Measurements from ENCODE around the gene FAM114A2.

FAM114A2 gene

DNA sequence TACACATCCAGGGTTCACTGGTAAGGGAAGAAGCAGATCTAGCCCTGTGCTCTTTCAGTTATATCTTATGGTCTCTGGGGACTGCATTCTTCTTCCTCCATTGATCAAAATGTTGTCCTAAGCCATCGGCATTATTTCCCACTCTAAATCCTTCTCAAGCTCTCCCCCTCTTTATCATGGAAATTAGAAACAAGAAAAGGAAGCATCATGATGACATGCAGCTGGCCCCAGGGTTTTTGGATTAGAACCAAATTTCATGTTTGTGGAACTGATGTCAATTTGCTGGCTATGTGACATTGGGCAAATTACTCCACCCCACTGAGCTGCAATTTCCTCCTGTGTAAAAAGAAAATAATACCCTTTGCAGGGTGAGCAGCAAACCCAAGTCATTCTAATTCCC, 39.6 kb upstream of the FAM114A2 start (continued):
- TF ChIP-seq, protein P1, sequence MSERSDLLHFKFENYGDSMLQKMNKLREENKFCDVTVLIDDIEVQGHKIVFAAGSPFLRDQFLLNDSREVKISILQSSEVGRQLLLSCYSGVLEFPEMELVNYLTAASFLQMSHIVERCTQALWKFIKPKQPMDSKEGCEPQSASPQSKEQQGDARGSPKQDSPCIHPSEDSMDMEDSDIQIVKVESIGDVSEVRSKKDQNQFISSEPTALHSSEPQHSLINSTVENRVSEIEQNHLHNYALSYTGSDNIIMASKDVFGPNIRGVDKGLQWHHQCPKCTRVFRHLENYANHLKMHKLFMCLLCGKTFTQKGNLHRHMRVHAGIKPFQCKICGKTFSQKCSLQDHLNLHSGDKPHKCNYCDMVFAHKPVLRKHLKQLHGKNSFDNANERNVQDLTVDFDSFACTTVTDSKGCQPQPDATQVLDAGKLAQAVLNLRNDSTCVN (tag by site-specific recombination; optimal IDR thresholded peaks at IDR 0.05): no peak
- peak; percentile 23; the same call in 1 of the 2 replicates for TF ChIP-seq OSR2 (tag by site-specific recombination; IDR thresholded peaks at IDR 0.05)
- TF ChIP-seq MZF1 (tag by site-specific recombination; IDR thresholded peaks at IDR 0.05; ENCODE audit: borderline replicate concordance): no peak
- TF ChIP-seq ZNF2 (tag by site-specific recombination; IDR thresholded peaks at IDR 0.05): no peak
- TF ChIP-seq ZNF184 (tag by site-specific recombination; IDR thresholded peaks at IDR 0.05): 0 out of 2 replicates have a peak, but pooled peaks have one; percentile 42
- TF ChIP-seq MEIS1 (CRISPR knock-in tag; IDR thresholded peaks at IDR 0.05; ENCODE audit: borderline replicate concordance): no peak
- peak; percentile 34; the same call in 1 of the 2 replicates for TF ChIP-seq ZNF629 (tag by site-specific recombination; IDR thresholded peaks at IDR 0.05)
- TF ChIP-seq, protein P2, sequence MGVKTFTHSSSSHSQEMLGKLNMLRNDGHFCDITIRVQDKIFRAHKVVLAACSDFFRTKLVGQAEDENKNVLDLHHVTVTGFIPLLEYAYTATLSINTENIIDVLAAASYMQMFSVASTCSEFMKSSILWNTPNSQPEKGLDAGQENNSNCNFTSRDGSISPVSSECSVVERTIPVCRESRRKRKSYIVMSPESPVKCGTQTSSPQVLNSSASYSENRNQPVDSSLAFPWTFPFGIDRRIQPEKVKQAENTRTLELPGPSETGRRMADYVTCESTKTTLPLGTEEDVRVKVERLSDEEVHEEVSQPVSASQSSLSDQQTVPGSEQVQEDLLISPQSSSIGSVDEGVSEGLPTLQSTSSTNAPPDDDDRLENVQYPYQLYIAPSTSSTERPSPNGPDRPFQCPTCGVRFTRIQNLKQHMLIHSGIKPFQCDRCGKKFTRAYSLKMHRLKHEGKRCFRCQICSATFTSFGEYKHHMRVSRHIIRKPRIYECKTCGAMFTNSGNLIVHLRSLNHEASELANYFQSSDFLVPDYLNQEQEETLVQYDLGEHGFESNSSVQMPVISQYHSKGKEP (tag by site-specific recombination; IDR thresholded peaks at IDR 0.05): peak; percentile 79
- no peak for TF ChIP-seq REPIN1 (tag by site-specific recombination; IDR thresholded peaks at IDR 0.05; ENCODE audit: low read depth)
- TF ChIP-seq ZNF529 (tag by site-specific recombination; IDR thresholded peaks at IDR 0.05; ENCODE audit: insufficient replicate concordance): no peak
- TF ChIP-seq SP7 (tag by site-specific recombination; IDR thresholded peaks at IDR 0.05): peak; percentile 69
- TF ChIP-seq ZNF660 (tag by site-specific recombination; IDR thresholded peaks at IDR 0.05): 0 out of 2 replicates have a peak, but pooled peaks have one; percentile 35
- TF ChIP-seq ZSCAN23 (tag by site-specific recombination; IDR thresholded peaks at IDR 0.05): no peak
- no peak for TF ChIP-seq ZNF530 (tag by site-specific recombination; IDR thresholded peaks at IDR 0.05; ENCODE audit: low read depth)
- TF ChIP-seq ZBTB7A (tag by site-specific recombination; IDR thresholded peaks at IDR 0.05; ENCODE audit: low read depth): no peak
- TF ChIP-seq OVOL3 (tag by site-specific recombination; IDR thresholded peaks at IDR 0.05): no peak
- TF ChIP-seq SP3 (tag by site-specific recombination; IDR thresholded peaks at IDR 0.05): no peak
- peak; percentile 58; the same call in 1 of the 2 replicates for TF ChIP-seq ZNF843 (tag by site-specific recombination; IDR thresholded peaks at IDR 0.05)
- no peak for TF ChIP-seq BCL11A (tag by site-specific recombination; IDR thresholded peaks at IDR 0.05; ENCODE audit: low read depth)
- TF ChIP-seq KLF8 (tag by site-specific recombination; IDR thresholded peaks at IDR 0.05): no peak
- TF ChIP-seq ZEB2 (tag by site-specific recombination; IDR thresholded peaks at IDR 0.05): peak; percentile 76
- TF ChIP-seq, protein P3, sequence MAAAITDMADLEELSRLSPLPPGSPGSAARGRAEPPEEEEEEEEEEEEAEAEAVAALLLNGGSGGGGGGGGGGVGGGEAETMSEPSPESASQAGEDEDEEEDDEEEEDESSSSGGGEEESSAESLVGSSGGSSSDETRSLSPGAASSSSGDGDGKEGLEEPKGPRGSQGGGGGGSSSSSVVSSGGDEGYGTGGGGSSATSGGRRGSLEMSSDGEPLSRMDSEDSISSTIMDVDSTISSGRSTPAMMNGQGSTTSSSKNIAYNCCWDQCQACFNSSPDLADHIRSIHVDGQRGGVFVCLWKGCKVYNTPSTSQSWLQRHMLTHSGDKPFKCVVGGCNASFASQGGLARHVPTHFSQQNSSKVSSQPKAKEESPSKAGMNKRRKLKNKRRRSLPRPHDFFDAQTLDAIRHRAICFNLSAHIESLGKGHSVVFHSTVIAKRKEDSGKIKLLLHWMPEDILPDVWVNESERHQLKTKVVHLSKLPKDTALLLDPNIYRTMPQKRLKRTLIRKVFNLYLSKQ (tag by site-specific recombination; IDR thresholded peaks at IDR 0.05; ENCODE audit: borderline replicate concordance): no peak
- no peak for TF ChIP-seq ZNF426 (tag by site-specific recombination; IDR thresholded peaks at IDR 0.05)
- peak; percentile 64 for TF ChIP-seq GLIS1 (tag by site-specific recombination; IDR thresholded peaks at IDR 0.05)

DNA sequence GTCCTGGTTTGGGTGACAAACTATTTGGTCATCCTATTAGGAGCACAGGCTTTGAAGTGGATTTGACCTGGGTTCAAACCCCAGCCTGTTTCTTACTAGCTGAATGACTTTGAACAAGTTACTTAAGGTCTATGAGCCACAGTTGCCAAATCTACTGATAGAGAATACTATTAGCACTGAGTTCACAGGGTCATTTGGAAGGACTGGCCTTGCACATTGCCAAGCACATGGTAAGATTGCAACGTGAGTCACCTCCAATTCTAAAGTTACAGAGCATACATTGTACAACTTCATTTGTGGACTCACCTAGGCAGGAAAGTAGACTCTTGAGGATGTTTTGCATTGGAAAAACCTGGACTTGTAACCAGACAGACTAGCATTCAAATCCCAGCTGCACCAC, 39.0 kb upstream of the FAM114A2 start:
- peaks cover 11% of the 10 kb centered on the region for H3K4me1 ChIP-seq (ENCODE audit: control insufficient read depth, insufficient read depth, low read length)
- no peaks in the 10 kb centered on the region for H3K36me3 ChIP-seq (ENCODE audit: control insufficient read depth in 2 of 2, insufficient read depth in 1 of 2, low read length in 2 of 2)
- TF ChIP-seq ZNF394 (tag by site-specific recombination; IDR thresholded peaks at IDR 0.05; ENCODE audit: borderline replicate concordance): no peak
- no peak for TF ChIP-seq ZNF768 (tag by site-specific recombination; IDR thresholded peaks at IDR 0.05)
- TF ChIP-seq ZNF266 (tag by site-specific recombination; IDR thresholded peaks at IDR 0.05; ENCODE audit: low read depth): no peak
- no peak for TF ChIP-seq ZNF311 (tag by site-specific recombination; IDR thresholded peaks at IDR 0.05; ENCODE audit: borderline replicate concordance)
- no peak for TF ChIP-seq ZEB2 (tag by site-specific recombination; IDR thresholded peaks at IDR 0.05)
- TF ChIP-seq ZNF48 (tag by site-specific recombination; IDR thresholded peaks at IDR 0.05): no peak
- TF ChIP-seq ZNF10 (tag by site-specific recombination; IDR thresholded peaks at IDR 0.05): no peak
- TF ChIP-seq ZFHX2 (tag by site-specific recombination; conservative IDR thresholded peaks at IDR 0.05): no peak
- TF ChIP-seq OSR2 (tag by site-specific recombination; IDR thresholded peaks at IDR 0.05): no peak
- TF ChIP-seq MYNN (tag by site-specific recombination; IDR thresholded peaks at IDR 0.05; ENCODE audit: borderline replicate concordance): no peak
- H3K9me3 ChIP-seq (ENCODE audit: control insufficient read depth, insufficient read depth, low read depth, low read length): no peaks in the 10 kb centered on the region
- H3K27ac ChIP-seq (ENCODE audit: extremely low read depth, low read depth, low read length): no peak overlapping the region
- ChIA-PET CTCF (interaction anchor here (0.6 to 12.1 kb wide), 6 partner anchors 9 to 328 kb away, joined by 3 to 143 read pairs (median 6); no protein-coding TSS in a partner anchor), POLR2A (interaction anchor here (1.4 kb wide), 1 partner anchor 9 kb away, joined by 3 read pairs; no protein-coding TSS in a partner anchor)
- H3K4me3 ChIP-seq (ENCODE audit: low read depth, low read length): no peak overlapping the region
